ENCODE results near the gene PANK4. TPM values are rescaled to one million over a fixed set of nuclear protein-coding genes. Genes with fewer than 3 reads are reported as not detected.

PANK4 gene
- total RNA-seq, 4 donors from 2014 or later = 29.3 to 39.9 (median 38.0) TPM

GRCh38 chr1:2469103-2469940 is 57.1 kb downstream of the PANK4 start:
- H3K27ac ChIP-seq = no peak overlapping the region
- TF ChIP-seq CTCF (IDR thresholded peaks at IDR 0.05) = no peak
- no peak for TF ChIP-seq POLR2A (IDR thresholded peaks at IDR 0.05)
- no peak overlapping the region for H3K4me3 ChIP-seq (replicated peaks in 1 of 3)
- no peak for DNase-seq
- no peaks in the 10 kb centered on the region for H3K27me3 ChIP-seq
- WGBS, 2 donors = 67 to 83% methylated on average over 21 to 23 of the region's 25 CpGs
- intact Hi-C loops (cut with DNase I) = no loop called here
- H3K36me3 ChIP-seq = no peaks in the 10 kb centered on the region
- no peaks in the 10 kb centered on the region for H3K9me3 ChIP-seq
- H3K4me1 ChIP-seq = peaks cover 0 to 2% of the 10 kb centered on the region in 2 donors

- Histone ChIP-seq H3K9me3 (no peaks in the 10 kb centered on the region), H3K4me3 (replicated peaks in 1 of 3) (no peak overlapping the region), H3K36me3 (no peaks in the 10 kb centered on the region), H3K27me3 (no peaks in the 10 kb centered on the region), H3K4me1 (no peaks in the 10 kb centered on the region), H3K27ac (no peak overlapping the region)
- intact Hi-C loops (cut with DNase I) = no loop called here
- no peak for DNase-seq
- 57 to 60% methylated on average over 5 to 8 of the region's 10 CpGs for WGBS, 2 donors
- TF ChIP-seq CTCF (IDR thresholded peaks at IDR 0.05) (no peak), POLR2A (IDR thresholded peaks at IDR 0.05) (no peak)
Observed at GRCh38 chr1:2468540-2468939, 57.9 kb downstream of the PANK4 start.

GRCh38 chr1:2468041-2468472 is 58.3 kb downstream of the PANK4 start:
- H3K9me3 ChIP-seq = no peaks in the 10 kb centered on the region
- TF ChIP-seq POLR2A (IDR thresholded peaks at IDR 0.05) = no peak
- TF ChIP-seq CTCF (IDR thresholded peaks at IDR 0.05) = no peak
- 28% methylated on average over 3 of the region's 14 CpGs; no CpG with 5 or more reads in 1 of the 2 donors for WGBS, 2 donors
- H3K27ac ChIP-seq = no peak overlapping the region
- peak; percentile 38 to 62 for DNase-seq
- intact Hi-C loops (cut with DNase I) = no loop called here
- H3K36me3 ChIP-seq = no peaks in the 10 kb centered on the region
- H3K4me1 ChIP-seq = no peaks in the 10 kb centered on the region
- H3K27me3 ChIP-seq = no peaks in the 10 kb centered on the region
- no peak overlapping the region for H3K4me3 ChIP-seq (replicated peaks in 1 of 3)

GRCh38 chr1:2466958-2467554 is 59.3 kb downstream of the PANK4 start:
- no peak for DNase-seq
- no peaks in the 10 kb centered on the region for H3K9me3 ChIP-seq
- no peak overlapping the region for H3K27ac ChIP-seq
- 2% methylated on average over 6 of the region's 30 CpGs; no CpG with 5 or more reads in 1 of the 2 donors for WGBS, 2 donors
- H3K4me1 ChIP-seq = no peaks in the 10 kb centered on the region
- H3K27me3 ChIP-seq = no peaks in the 10 kb centered on the region
- no peaks in the 10 kb centered on the region for H3K36me3 ChIP-seq
- H3K4me3 ChIP-seq (replicated peaks in 1 of 3) = no peak overlapping the region
- no peak for TF ChIP-seq POLR2A (IDR thresholded peaks at IDR 0.05)
- TF ChIP-seq CTCF (IDR thresholded peaks at IDR 0.05) = no peak
- intact Hi-C loops (cut with DNase I) = no loop called here

GRCh38 chr1:2466270-2466665 is 60.1 kb downstream of the PANK4 start:
- H3K27ac ChIP-seq = no peak overlapping the region
- no peaks in the 10 kb centered on the region for H3K27me3 ChIP-seq
- no peak overlapping the region for H3K4me3 ChIP-seq (replicated peaks in 1 of 3)
- H3K9me3 ChIP-seq = no peaks in the 10 kb centered on the region
- intact Hi-C loops (cut with DNase I) = no loop called here
- H3K36me3 ChIP-seq = no peaks in the 10 kb centered on the region
- WGBS, 2 donors = 20 to 60% methylated on average over 1 of the region's 12 CpGs
- H3K4me1 ChIP-seq = no peaks in the 10 kb centered on the region
- no peak for TF ChIP-seq CTCF (IDR thresholded peaks at IDR 0.05)
- TF ChIP-seq POLR2A (IDR thresholded peaks at IDR 0.05) = no peak
- DNase-seq = no peak

Measured in thyroid gland (tissue), 4 donors.